Stimulated activated CD4-positive, alpha-beta T cell treated with anti-CD3 and anti-CD28 coated beads, Interleukin-4, amount 100 ng/mL, for 1 hour (primary cell): ENCODE data around the gene TFEC.
"Not testable (repeated sequence)": the region's sequence is repeated elsewhere in the genome, so short reads cannot be mapped to it uniquely, and the experiment has no call there.

ENCODE experiments used
- DNase-seq: peaks from one replicate; pipeline ENCODE4 v3.0.0-alpha.2; 2020

Gene TFEC, protein sequence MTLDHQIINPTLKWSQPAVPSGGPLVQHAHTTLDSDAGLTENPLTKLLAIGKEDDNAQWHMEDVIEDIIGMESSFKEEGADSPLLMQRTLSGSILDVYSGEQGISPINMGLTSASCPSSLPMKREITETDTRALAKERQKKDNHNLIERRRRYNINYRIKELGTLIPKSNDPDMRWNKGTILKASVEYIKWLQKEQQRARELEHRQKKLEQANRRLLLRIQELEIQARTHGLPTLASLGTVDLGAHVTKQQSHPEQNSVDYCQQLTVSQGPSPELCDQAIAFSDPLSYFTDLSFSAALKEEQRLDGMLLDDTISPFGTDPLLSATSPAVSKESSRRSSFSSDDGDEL

DNA sequence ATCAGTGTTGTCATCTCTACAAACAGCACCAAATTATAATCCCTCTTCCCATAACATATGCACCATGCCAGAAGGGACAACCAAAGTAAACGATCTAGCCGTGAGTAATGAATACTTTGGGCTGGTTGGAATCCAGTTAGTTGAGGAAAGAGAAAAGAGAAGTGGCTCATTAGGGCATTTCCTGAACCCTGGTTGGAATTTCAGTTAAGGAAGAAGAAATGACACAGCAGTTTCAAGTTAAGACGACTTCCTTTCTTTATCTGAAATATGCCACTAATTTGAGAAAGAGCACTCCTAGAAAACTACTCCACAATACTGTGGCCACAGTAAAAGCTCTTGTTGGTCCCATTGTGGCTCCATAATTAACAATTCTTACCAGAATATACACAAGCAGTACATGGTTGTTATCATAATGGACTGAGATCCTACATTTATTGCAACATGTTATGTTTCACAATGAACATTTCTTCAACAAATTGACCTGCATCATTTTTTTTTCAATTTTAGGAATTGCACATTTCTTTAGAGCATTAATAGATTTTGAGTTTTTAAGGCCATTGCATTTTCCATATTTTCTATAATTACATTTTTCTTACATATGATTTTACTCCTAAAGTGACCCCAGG lies at the start of gene TFEC:
Gene TFEC (minus strand): TSS at position 113 of the 626 bp plus-strand sequence. CDS start 46,322 bp downstream, outside the sequence.
- DNase-seq: no peak

DNA sequence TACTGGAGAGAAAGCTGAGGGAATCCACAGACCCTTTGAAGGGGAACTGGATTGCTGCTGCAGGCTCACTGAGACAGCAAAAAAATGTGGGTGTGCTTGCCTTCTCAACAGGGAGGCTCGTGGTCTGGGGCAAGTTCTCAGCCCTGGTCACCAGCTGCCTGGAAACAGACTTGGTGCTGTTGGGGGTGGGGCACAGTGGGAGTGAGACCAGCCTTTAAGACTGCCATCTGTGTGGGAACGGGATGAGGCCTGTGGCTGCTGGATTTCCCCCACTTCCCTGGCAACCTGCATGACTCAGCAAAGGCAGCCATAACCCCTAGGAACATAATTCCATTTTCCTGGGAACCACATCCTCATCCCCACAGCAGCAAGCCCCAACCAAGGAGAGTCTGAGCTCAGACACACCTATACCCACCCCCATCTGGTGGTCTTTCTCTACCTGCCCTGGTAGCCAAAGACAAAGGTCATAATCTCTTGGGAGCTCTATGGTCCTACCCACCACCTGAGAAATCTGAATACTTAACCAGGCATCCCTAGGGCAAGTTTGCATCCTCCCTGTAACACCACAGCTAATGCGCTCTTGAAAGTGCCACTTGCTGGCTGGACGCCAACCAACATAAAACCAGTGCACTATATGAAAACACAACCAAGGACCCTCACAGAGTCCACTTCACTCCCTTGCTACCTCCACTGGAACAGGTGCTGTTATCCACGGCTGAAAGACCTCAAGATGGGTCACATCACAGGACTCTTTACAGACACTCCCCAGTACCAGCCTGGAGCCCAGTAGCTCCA lies 45.0 kb upstream of the TFEC start:
- DNase-seq: no peak

DNA sequence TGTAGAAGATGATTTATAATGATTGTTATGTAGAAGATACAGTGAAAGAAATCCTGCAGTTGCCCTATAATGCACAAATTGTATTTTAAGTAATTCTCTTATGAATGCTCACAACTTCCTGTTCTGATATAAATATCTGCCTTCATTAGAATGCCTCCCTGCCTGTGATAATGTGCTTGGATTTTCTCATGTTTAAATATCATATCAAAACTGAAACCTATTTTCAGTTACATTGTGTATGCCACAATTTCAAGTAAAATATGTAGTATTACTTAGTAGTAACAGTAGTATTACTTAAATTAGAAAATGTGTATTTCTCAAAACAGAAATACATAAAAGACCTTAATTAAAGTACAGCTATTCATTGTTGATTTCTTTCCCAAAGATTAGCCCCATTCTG lies 41.1 kb upstream of the TFEC start:
- DNase-seq: no peak

DNA sequence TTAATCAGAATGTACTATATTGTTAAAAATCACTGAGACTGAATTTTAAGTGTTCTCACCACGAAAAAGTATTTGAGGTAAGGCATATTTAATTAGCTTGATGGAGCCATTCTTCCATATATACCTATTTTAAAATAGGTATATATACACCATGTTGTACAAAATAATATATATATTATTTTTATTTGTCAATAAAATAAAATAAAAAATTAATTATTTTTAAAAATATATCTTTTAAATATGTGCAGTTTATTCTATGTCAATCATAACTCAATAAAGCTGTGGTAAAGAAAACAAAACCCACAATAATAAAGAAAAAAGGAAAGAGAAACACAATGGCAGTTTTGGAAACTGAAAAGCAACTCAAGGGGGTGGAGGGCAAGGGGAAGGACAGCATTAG lies 33.6 kb upstream of the TFEC start:
- no peak for DNase-seq

DNA sequence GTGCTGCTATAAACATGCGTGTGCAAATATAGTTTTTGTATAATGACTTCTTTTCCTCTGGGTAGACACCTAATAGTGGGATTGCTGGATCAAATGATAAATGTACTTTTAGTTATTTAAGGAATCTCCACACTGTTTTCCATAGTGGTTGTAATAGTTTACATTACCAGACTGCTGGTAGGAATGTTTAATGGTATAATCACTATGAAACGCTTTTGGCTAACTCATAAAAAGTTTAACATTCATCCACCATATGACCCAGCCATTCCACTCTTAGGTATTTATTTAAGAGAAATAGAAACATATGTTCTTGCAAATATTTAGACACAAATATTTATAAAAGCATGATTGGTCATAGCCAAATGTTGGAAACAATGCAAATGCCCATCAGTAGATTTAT lies 32.1 kb upstream of the TFEC start:
- DNase-seq: no peak

DNA sequence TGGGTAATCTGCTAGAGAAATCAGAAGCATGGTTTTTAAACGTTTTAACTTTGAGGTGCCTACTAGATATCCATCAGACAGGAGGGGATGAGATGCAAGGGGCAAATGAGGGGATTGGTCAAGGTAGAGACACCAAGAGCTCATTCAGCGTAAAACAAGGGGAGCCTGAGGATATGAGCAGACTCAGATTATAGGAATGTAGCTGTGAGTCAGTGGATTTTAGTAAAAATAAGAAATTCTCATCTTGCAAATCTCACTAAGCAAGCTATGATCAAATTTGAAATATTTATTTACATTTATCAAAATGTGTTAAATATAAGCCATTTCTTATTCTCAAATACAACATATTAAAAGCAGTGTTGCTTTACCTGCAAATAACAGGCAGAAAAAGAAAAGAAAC lies 21.4 kb upstream of the TFEC start:
- no peak for DNase-seq

DNA sequence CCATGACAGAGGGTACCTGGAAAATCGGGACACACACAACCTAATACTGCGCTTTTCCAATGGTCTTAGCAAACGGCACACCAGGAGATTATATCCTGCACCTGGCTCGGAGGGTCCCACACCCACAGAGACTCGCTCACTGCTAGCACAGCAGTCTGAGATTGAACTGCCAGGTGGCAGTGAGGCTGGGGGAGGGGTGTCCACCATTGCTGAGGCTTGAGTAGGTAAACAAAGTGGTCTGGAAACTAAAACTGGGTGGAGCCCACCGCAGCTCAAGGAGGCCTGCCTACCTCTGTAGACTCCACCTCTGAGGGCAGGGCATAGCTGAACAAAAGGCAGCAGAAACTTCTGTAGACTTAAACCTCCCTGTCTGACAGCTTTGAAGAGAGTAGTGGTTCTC lies 16.7 kb upstream of the TFEC start:
- DNase-seq: not testable (repeated sequence)

DNA sequence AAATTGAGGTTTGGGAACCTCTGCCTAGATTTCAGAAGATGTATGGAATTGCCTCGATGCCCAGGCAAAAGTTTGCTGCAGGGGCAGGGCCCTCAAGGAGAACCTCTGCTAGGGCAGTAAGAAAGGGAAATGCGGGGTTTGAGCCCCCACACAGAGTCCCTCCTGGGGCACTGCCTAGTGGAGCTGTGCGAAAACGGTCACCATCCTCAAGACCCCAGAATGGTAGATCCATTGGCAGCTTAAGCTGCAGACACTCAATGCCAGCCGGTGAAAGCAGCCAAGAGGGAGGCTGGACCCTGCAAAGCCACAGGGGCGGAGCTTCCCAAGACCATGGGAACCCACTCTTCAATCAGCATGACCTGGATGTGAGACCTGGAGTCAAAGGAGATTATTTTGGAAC lies 15.0 kb upstream of the TFEC start:
- DNase-seq: no peak

DNA sequence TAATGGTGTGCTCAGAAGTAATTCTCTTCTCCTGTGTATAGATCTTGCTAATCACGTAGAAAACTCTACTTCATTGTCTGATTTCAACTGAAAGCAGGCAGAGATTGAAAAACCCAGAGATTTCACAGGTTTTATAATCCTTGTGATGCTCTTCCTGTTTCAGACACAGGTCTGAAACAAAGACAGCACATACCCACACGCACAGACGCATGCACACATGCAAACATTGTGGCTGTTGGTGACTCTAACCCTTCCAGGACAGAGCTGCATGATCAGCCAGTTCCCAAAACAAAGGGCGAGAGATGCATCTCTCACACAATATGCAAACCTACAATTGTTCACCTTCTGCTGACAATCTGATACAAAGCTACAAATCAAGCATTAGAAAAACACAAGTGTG lies 11.1 kb upstream of the TFEC start:
- DNase-seq: no peak

DNA sequence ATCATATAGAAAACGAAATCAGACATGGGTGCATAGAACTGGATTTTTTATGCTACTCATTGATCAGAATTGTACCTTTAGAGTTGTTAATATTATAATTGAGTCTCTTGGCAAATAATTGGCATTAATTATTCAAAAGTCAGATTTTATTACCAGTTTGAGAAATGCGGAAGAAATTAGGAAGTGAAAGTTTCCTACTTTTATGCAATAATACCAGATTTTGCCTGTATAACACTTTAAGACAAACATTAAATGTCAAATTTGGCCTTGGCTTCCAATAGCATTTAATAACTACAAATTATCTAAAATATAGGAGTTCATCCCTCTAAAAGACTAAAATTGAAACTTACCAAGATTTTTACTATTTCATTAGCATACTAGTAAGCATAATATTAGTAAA lies 6.8 kb upstream of the TFEC start:
- DNase-seq: no peak

DNA sequence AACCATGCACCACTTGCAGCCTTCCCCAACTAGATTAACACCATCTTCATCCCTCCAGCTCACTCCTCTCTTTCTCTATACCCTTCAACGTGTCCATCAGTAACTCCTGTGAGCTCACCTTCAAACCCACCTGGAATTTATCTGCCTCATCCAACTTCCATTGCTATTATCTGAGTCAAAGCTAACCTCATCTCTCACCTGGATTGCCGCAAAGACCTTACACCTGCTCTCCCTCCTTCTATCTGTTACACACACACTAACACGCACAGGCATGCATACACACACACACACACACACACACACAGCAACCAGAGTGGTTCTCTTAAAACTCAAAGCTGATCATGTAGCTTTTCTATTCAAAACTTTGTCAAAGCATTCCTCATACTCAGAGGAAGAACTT lies 3.8 kb upstream of the TFEC start:
- DNase-seq: no peak

DNA sequence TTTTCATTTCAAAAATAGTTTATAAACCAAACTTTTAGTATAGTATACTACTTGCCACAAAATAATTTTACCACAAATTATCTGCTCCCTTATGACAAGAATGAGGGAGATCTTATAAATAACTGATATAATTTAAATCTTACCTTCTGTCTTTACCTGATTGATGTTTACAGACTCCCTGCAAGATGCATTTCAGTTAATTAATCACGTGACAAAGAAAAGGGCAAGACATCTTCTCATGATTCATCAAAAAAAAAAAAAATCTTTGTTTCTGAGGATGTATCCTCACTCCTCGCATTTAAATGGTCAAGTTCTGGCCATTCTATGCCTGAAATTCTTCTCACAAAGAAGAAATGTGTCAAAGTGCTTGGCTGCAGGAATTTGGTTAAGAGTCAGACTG lies 2.3 kb upstream of the TFEC start:
- DNase-seq: no peak

DNA sequence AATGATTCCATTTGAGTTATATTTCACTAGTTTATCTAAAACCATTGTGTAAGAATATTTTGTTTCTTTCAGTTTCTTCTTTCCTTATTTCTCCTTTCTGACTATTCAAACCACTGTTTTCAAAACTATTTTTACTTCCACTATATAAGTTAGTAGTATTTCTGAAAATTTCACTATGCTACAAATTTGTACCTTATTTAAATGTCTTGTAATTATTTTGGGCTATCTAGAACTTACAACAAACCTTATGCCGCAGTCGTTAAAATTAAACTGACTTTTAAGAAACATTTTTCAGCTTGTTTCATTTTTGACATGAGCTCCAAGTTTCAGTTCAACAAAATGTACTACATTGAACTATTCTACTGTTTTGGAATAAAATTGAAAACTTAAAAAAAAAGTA lies 1.8 kb downstream of the TFEC start:
- DNase-seq: no peak

DNA sequence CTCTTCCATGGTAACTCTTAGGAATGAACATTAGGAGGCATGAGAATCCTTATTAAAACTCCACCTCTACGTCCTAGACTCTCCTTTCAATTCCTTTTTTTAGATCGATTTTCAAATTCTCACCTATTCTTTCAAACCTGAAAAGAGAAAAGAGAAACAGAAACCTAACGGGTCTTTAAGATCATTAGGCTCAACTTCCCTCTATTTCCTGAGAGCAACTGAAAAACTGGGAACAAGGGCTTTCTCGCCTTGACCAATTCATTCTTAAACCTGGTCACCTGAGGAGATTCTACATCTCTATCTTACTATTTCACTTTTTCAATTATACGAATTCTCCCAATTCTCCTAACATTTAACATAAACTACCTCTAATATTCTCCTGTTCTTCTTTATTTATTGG lies 2.8 kb downstream of the TFEC start:
- DNase-seq: no peak

DNA sequence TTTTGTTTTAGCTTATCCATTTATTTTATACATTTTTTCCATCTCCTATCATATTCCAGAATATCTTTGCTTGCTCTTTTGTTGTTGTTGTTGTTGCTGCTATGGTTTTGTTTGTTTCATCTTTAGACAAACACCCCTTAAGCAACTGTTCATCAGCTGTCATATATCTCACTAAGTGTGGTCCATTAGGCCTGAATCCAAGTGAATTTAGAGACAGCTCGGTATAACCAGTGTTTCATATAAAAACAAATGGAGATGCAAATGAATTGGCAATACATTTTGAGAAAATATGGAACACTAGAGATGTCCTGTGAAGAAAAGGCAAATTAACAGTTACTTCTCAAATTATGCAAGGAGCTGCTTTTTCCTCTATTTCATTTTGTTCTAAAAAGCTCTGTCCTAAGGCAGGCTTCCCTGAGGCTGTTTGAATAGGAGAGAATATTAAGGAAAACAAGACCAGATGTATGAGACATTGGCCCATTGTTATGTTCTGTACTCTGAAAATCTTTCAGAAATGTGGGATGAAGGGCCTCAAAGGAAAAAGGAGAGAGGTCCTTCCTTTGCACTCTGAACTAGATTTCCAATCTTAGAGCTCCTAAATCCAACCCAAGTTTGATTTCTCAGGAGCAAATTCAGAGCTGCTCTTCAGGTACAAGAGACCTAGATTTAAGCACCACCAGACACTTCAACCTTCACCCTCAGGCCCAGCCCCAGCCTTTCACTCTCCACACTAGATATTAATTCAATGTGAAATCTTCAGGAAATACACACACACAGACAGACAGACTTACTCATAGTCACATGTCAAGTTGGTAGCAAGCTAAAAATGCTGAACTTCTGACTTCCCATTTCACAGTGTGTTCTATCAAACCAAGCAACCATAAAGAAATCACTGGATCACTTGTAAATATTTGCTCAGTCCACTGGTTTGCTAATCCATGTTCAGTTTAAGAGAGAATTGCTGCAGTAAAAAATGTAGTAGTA lies 5.4 kb downstream of the TFEC start:
- no peak for DNase-seq

DNA sequence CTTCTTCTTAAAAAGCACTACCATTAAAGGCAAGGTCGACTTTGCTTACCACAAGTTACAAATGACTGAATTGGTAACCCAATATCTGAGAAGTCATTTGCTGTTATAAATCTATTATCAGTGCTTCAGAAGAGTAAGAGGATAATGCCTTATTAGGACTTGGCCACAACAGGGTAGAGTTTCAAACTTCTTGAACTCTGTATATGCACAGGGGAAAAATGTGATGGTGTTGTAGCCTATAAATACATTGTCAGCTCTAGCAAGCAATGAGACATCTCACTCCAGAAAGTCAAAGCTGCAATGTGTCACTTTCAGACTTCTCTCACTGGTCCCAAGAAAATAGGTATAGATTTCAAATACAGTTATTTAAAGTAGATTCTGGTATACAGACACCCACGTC lies 9.3 kb downstream of the TFEC start:
- DNase-seq: no peak

DNA sequence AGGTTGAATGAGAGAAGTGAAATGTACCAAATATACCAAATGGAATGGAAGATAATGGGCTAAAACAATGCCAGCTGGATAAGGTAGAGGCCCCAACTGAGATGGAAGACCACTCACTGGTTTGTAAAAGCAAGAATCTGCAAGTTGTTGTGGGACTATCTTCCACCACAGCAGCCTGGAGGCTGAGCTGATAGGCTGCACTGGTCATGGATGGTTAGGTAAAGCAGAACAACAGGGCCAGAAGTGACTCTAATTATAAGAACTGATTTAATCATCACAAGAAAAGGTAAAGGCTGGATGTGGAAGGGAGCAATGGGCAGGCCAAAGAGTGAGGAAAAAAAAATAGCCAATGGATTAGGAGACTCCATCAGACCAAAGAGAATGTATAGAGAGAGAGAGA lies 11.8 kb downstream of the TFEC start:
- no peak for DNase-seq

DNA sequence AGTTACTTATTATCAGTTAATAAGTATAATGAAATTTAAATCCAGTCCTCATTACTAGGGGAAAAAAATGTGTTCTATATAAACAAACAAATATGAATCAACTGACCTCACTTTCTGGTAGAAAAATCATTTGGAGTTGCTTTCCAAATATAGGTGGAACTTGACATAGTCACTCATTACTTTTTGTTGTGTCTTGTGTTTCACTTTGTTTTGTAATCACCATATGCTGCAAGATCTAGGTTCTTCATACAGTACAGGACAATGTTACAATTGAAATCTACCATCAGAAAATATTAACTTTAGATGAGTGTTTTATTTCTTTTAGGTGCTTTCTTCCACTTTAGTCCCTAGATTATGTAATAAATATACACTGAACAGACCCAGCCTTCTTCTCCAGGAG lies 16.9 kb downstream of the TFEC start:
- DNase-seq: no peak

DNA sequence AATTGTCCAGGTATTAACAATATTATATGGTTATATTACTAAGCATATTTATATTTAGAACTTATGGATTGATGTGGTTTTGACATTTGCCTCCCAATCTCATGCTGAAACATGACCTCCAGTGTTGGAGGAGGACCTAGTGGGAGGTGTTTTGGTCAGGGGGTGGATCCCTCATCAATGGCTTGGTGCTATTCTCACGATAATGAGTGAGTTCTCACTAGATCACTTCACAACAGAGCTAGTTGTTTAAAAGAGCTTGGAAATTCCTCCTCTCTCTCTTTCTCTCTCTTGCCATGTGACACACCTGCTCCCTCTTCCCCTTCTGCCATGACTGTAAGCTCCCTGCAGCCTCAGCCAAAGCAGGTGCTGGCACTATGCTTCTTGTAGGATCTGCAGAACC lies 19.0 kb downstream of the TFEC start:
- no peak for DNase-seq

DNA sequence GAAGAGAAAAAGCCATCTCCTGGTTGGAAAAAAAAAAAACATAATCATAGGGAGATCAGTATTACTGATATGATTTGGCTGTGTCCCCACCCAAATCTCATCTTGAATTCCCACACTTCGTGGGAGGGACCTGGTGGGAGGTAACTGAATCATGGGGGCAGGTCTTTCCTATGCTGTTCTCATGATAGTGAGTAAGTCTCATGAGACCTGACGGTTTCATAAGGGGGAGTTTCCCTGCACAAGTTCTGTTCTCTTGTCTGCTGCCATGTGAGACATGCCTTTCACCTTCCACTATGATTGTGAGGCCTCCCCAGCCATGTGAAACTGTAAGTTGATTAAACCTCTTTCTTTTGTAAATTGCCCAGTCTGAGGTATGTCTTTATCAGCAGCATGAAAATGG lies 25.8 kb downstream of the TFEC start:
- DNase-seq: not testable (repeated sequence)

DNA sequence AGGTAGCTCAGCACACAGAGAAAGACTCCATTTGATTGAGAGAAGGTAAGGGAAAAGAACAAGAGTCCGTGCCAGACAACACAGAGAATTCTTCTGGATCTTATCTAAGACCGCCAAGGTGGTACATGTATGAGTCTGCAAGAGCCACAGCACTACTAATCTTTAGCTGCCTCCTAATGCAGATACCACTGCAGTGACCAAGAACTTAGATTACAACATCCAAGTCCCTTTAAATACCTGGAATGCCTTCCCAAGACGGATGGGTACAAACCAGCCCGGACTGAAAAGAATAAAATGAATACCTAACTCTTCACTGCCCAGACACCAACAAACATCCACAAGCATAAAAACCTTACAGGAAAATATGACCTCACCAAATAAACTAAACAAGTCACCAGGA lies 33.3 kb downstream of the TFEC start:
- no peak for DNase-seq

DNA sequence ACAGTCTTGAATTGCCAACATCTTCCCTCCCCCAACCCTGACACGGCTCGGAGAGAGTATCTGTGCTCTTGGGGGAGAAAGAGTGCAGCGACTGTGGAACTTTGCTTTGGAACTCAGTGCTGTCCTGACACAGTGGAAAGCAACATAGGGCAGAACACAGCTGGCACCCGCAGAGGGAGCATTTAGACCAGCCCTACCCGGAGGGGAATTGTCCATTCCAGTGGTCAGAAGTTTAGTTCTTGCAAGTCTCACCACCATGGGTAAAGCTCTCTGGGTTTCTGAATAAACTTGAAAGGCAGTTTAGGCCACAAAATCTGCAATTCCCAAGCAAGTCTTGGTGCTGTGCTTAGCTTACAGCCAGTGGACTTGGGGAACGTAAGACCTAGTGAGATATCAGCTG lies 34.9 kb downstream of the TFEC start:
- DNase-seq: no peak

DNA sequence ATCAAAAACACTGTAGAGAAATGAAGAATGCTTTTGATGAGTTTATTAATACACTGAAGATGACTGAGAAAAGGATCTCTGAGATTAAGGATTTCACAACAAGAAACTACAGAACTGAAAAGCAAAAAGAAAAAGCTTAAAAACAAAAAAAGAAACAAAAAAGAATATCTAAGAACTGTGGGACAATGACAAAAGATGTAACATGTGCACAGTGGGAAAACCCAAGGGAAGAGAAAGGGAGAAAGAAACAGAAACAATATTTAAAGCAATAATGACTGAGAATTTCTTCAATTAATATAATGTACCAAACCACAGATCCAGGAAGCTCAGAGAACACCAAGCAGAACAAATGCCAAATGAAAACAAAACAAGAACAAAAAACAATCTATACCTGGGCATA lies 42.2 kb downstream of the TFEC start:
- no peak for DNase-seq
